B cell (primary cell): Measurements from ENCODE around the gene HACE1.

Source experiments
- CTCF ChIP-seq: fragments of 200-600 bp; IDR thresholded peaks from one replicate; pipeline ENCODE4 v1.8.0; 2022; ENCODE audit warnings: antibody characterized with exemption, mild to moderate bottlenecking
- EZH2 ChIP-seq: IDR thresholded peaks from 2 replicates; pipeline ENCODE4 v1.6.1; 2012; ENCODE audit warnings: borderline replicate concordance, low read depth, mild to moderate bottlenecking, moderate library complexity, low read length; ENCODE audit not compliant: insufficient read depth, poor library complexity, severe bottlenecking

GRCh38 chr6:104855507-104855906 is 4.2 kb downstream of the HACE1 start:
- TF ChIP-seq CTCF, result no peak
- TF ChIP-seq EZH2, result no peak
